HG03342 (cell line): Measurements from ENCODE around the gene SNX14.
A peak's percentile ranks its signal among the peaks of the same experiment; 100 is the strongest.

Source experiments
- ATAC-seq: cut with Tn5 transposase; IDR thresholded peaks from one replicate; pipeline ENCODE4 v1.9.1; 2021; ENCODE audit warnings: mild to moderate bottlenecking, moderate library complexity; ENCODE audit not compliant: unreplicated experiment

Gene SNX14

DNA sequence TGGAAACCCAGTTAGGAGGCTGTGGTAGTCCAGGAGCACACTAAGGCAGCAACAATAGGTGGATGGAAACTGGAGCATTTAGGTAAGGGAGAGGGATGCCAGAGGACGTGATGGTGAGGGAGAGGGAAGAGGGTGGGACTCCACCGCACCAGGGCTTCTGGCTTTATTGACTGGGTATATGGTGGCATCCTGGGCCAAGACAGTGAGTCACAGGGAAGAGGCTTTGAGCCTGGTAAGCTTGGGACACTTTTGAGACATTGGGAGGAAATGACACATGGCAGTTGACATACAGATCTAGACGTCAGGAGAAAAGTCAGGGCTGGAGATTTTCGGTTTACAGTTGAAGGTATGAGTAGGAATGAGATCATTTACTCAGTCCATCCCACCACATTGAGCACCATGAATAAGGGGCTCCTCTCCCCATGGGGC lies 128.9 kb downstream of the SNX14 start:
- no peak for ATAC-seq

DNA sequence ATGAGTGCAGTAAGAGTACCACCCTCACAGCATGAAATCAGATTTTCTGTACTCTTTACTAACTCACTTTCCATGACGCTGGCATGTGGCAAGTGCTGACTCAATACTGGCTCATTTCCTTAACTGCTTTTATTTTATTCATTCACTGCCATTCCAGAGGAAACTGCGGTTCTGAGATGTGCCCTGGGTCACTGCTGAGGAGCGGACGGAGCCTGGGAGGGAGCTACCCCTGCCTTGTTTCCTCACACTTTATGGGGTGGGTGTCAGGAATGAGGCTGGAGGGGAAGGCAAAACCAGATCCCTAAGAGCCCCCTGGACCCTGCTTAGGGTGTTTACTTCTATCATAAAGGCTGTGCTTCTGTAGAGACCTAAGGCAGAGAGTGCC lies 129.4 kb downstream of the SNX14 start:
- no peak for ATAC-seq

DNA sequence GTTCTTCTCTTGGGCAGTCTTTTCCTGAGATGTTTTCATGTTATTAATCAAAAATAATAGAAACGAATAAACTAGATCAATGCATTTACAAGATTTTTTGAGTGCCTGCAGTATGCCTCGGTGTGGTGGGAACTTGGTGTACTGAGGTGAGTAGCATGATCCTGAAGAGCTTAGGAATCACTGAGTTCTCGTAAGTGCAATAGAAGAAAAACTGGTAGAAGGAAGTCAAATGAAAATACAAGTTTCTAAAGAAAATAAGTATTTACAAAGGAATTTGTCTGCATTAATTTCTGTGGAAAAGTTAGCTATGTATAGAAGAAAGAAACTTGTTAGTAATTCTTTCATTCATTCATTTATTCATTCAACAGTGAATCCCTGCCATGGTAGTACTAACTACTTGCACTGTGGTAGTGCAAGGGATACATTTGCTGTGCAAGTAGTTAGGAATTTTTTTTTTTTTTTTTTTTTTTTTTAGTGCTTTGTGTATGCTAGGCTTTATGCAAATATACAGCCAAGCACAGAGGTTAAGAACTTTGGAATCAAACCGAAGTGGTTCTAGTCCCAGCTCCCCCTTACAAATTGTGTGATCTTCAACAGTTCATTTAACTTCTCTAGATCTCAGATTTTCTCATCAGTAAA lies 129.9 kb downstream of the SNX14 start:
- ATAC-seq: no peak

DNA sequence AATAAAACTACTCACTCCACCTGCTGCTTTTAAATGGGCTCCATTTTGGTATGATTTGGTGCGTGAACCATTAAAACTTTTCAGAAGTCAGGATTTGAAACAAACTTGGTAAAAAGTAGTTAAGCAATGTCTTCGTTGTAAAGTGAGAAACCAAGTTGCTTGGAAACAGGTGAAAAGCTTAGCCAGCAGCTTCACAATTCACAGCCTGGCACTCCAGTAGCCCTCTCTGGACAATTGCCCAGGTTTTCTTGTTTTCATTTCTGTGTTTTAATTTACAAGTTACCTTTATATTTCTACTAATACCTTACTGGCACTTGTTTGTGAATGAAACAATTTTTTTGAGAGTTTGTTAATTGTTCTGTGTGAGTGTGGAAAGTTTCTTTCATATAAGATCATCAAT lies 131.0 kb downstream of the SNX14 start:
- no peak for ATAC-seq

DNA sequence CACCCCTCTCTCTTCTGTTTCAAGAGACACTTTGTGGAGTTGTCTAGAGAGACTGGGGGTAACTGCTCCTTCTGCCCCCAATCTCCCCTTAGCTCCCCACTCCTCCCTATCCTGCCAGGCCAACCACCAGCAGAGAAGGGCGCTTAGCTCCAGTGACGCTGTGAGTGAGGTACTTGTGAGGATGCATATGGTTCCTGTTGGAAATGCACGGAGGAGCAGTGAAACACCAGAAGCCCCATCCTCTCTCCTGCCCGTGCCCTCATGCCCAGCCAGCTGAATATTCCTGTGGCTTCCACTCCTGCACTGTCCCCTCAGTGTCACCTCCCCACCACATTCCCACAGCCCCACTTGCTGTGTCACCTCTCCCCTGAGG lies 131.9 kb downstream of the SNX14 start:
- peak; percentile 5 for ATAC-seq

DNA sequence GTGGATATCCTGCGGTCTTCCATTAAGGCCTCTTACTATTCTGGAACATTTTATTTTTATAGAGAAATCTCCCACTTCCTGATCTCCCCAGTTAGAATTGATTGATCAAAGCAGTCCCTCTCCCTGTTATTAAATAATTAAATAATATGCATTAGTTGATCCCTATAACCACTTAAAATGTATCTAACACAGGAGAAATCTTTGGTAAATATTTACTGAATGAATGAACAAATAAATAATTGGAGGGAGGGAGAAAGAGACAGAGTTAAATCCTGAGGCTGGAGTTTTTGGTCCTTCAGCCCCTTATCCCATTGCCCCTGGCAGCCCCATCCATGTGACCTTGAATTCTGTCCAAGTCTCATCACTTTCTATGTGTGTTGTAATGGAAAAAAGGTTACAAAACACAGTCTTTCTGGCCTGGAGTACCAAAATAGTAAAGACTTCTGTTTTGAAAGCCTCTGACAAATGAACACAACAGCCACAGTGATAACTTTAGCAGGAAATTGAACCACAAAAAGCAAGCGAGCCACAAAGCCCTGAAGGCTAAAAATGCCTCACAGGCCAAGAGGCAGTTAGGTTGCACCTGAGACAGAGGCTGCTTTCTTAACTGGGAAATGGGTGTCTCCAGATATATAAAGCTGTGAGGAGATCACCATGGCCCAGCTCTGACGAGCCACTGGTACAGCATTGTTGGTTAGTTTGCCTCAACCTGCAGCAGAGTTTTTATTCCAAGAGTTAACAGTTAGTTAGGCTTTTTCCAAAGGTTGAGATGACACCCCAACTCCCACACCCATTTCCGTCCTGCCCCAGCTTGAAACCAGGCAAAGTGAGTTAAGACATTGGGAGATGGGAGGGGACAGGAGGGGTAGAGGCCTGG lies 132.5 kb downstream of the SNX14 start:
- ATAC-seq: peak; percentile 74

DNA sequence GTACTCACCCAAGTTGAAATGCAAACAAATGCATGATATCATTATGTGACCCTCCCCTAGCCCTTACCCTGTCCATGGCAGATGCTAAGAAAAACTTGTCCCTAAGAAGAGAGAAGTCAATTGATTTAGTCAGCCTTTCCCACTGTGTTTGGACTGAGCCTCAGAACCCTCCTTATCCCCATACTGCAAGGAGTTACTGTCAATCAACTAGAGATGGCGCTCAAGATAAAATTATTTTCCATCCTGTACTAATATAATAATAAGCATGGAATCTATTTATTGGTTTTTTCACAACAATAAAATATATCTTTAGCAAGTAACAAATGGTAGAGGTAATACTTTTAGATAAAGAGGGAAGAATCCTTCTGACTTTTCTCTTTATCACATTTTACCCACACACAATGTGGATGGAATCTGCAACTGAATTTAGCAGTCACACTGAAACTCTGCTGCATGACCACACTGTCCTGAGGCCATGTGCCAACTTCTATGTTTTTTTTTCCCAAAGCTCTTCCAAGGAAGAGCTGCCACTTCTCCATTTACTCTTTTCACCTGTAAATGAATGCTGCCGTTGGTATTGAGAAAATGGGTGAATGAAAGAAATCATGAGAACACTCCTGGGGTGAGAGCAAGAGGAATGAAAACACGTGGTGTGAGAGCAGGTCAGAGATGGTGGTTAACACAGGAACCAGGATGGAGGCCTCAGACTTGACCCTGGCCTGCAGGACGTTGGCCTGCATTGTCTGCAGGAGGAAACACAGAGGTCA lies 133.3 kb downstream of the SNX14 start:
- ATAC-seq: no peak

DNA sequence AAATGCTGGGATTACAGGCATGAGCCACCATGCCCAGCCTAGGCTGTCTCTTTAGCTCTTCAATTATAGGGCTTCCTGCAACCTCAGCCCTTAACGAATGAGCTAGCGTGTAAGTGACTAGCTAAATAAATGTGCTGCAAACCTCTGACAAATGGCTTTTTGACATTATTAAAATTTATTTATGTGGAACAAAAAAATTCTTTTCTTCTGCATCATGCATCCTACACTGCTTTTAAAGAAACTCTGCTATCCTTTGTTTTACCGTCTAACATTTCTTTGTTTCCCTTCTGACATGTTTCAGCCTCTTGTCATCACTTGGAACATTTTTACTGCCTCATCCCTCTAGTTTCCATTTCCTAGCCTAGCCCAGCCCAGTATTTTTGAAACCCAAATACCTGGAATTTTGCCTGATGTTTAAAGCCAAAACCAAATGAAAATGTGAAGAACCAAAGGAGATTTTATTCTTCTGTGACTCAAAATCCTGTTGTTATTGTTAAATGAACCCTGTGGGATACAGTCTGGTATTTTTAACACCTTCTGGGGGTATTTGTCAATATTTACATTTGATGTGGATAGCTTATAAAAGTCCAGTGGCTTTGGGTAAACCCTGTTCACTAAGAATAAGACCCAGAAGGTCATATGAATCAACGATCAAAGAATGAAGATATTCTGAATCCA lies 134.3 kb downstream of the SNX14 start:
- no peak for ATAC-seq

GRCh38 chr6:85458782-85459181 lies 134.9 kb downstream of the SNX14 start:
- ATAC-seq: no peak

- no peak for ATAC-seq
These were observed 135.5 kb downstream of the SNX14 start for GRCh38 chr6:85458184-85458583.

DNA sequence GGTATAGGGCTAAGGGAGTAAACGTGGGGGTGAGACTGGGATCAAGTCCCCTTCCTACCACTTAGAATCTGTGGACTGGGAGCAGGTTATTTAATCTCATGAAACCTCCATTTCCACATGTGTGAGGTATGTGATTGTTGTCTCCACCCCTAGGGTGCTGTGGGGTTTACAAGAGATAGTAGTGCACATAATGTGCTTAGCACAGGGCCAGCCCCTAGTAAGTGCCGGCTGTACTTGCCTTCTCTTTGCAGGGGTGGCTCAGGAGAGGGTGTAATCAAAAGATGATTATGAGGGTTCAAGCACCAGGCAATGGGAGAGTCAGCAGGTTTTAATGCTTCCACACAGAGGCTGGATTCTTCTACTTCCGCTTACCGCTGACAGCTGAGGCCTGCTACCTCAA lies 136.9 kb downstream of the SNX14 start:
- no peak for ATAC-seq
